Stomach (tissue), 4 donors: Measurements from ENCODE around the gene MSI2.

Source experiments
- CTCF ChIP-seq, 7 experiments: fragments of 450-650 bp in 4 of 7; fragments of 200-600 bp in 3 of 7; sonication (generic) in 3 of 7; IDR thresholded peaks; one replicate each; pipeline ENCODE4 v1.5.1; 2016 to 2019; ENCODE audit warnings: antibody characterized with exemption in 7 of 7, control low read depth in 2 of 7, mild to moderate bottlenecking in 1 of 7
- EP300 ChIP-seq: sonication (generic); formaldehyde crosslinking; IDR thresholded peaks from one replicate; pipeline ENCODE4 v1.6.1; 2017; ENCODE audit warnings: antibody characterized with exemption
- POLR2A ChIP-seq, 4 donors: fragments of 450-650 bp; IDR thresholded peaks; one replicate each; pipeline ENCODE4 v1.6.1; 2016; ENCODE audit warnings: antibody characterized with exemption in 4 of 4, control low read depth in 2 of 4, mild to moderate bottlenecking in 1 of 4, moderate library complexity in 1 of 4
- POLR2AphosphoS5 ChIP-seq, 3 donors: sonication (generic); formaldehyde crosslinking; IDR thresholded peaks; one replicate each; pipeline ENCODE4 v1.6.1; 2016; ENCODE audit warnings: antibody characterized with exemption in 3 of 3

GRCh38 chr17:57458718-57459285 lies 202.5 kb downstream of the MSI2 start:
- TF ChIP-seq CTCF (IDR thresholded peaks at IDR 0.05) (no peak), POLR2A (IDR thresholded peaks at IDR 0.05) (no peak), EP300 (no peak), POLR2AphosphoS5 (IDR thresholded peaks at IDR 0.05) (no peak)
